ENCODE results near the gene GSTA1. TPM values are rescaled to one million over a fixed set of nuclear protein-coding genes. Genes with fewer than 3 reads are reported as not detected.
"Not testable (repeated sequence)": the region's sequence is repeated elsewhere in the genome, so short reads cannot be mapped to it uniquely, and the experiment has no call there.

GSTA1 gene
- total RNA-seq, 2 experiments from 2014 or later, result not detected

DNA sequence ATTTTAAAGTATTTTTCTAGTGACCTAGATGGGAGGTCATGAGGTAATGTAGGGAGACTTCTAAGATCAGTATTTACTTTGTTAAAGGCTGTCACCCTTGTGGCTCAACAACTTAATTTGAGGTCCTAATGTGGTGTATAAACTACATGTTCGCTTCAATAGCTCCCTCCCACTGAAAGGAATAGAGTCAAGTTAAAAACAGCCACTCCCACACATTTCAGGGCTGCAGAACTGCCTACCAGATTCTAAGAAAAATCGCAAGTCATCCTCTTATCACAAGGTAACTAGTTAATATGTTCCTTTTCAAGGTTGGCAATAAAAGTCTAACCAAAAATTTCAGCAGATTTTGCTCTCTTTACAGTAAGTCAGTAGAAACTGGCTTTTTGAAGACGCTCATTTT lies 15.1 kb downstream of the GSTA1 start:
- DNase-seq, result no peak
- CTCF ChIA-PET, result no interaction called here

DNA sequence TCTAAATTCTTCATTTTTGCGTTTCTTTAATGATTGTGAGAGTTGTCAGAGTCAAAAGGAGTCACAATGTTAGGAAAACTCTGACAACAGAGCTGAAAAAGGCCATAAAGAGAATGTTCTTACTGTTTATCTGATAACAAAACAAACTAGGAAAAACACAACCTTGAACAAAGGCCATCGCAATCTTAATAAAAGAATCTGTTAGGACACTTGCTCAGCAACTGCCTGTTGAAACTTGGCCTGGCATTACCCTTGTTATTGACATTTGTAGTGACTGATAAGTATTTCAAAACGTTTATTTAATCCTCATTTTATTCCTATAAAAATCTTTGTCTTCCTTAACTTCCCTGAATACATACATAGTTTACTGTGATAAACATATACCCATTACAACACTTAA lies 15.7 kb downstream of the GSTA1 start:
- no peaks in the 10 kb centered on the region for H3K9me3 Mint-ChIP-seq
- H3K4me3 Mint-ChIP-seq, result no peak overlapping the region
- H3K27ac Mint-ChIP-seq, result no peak overlapping the region
- CTCF ChIA-PET, result no interaction called here
- POLR2A ChIA-PET, result interaction anchor here (0.9 kb wide), 1 partner anchor 210 kb away, joined by 3 read pairs; no protein-coding TSS in a partner anchor
- no peaks in the 10 kb centered on the region for H3K4me1 Mint-ChIP-seq
- no peak for DNase-seq
- H3K27me3 Mint-ChIP-seq, result peaks cover 2% of the 10 kb centered on the region
- H3K36me3 Mint-ChIP-seq (ENCODE audit: low read depth), result no peaks in the 10 kb centered on the region

More for the DNA sequence above, 15.1 kb downstream of the GSTA1 start:
- Mint-ChIP-seq H3K4me1 (no peaks in the 10 kb centered on the region), H3K27me3 (peaks cover 4% of the 10 kb centered on the region), H3K36me3 (ENCODE audit: low read depth) (no peaks in the 10 kb centered on the region), H3K9me3 (no peaks in the 10 kb centered on the region), H3K27ac (no peak overlapping the region), H3K4me3 (no peak overlapping the region)
- POLR2A ChIA-PET, result no interaction called here

DNA sequence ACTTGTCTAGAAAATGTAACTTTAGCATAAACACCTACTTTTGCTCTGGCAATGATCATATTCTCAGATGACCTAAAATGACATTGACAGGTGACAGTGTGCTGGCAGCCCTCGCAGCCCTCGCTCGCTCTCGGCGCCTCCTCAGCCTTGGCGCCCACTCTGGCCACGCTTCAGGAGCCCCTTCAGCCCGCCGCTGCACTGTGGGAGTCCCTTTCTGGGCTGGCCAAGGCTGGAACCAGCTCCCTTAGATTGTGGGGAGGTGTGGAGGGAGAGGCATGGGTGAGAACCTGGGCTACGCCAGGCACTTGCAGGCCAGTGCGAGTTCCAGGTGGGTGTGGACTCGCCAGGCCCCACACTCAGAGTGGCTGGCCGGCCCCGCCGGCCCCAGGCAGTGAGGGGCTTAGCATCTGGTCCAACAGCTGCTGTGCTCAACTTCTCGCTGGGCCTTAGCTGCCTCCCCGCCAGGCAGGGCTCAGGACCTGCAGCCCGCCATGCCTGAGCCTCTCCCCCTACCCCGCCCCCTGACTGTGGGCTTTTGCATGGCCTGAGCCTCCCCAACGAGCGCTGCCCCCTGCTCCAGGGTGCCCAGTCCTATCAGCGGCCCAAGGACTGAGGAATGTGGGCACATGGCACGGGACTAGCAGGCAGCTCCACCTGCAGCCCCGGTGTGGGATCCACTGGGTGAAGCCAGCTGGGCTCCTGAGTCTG lies 17.2 kb downstream of the GSTA1 start:
- CTCF ChIA-PET, result no interaction called here
- Mint-ChIP-seq H3K4me3 (no peak overlapping the region), H3K9me3 (no peaks in the 10 kb centered on the region), H3K27ac (no peak overlapping the region), H3K36me3 (ENCODE audit: low read depth) (no peaks in the 10 kb centered on the region), H3K27me3 (peaks cover 2% of the 10 kb centered on the region), H3K4me1 (no peaks in the 10 kb centered on the region)
- POLR2A ChIA-PET, result no interaction called here
- no peak for DNase-seq

DNA sequence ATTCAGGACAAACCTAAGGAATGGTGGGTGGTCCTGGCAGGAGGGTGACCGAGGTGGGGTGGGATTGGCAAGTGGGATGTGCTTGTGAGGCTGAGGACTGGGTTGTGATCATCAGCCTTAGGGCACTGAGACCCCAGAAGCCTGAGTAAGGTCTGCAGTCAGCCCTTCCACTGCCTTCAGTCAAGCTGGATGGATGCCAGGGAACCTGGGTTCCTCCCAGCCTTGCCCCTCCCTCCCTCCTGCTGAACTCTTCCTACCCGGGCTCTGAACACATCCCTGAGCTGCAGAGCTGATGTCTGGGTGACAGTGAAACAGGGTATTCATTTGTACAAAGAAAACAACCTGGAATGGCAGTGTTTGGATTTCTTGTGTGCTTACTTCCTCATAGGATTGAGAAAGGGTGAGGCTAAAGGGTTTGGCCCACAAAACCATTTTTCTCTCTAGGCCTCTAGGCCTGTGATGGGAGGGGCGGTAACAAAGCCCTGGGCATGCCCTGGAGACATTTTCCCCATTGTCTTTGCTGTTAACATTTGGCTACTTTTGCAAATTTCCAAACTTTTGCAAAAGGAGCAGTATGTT lies 20.8 kb downstream of the GSTA1 start:
- DNase-seq; H3K4me1 Mint-ChIP-seq; H3K36me3 Mint-ChIP-seq (ENCODE audit: low read depth); H3K4me3 Mint-ChIP-seq; H3K9me3 Mint-ChIP-seq; H3K27ac Mint-ChIP-seq; CTCF ChIA-PET; POLR2A ChIA-PET: not testable (repeated sequence)
- peaks cover 12% of the 10 kb centered on the region for H3K27me3 Mint-ChIP-seq

DNA sequence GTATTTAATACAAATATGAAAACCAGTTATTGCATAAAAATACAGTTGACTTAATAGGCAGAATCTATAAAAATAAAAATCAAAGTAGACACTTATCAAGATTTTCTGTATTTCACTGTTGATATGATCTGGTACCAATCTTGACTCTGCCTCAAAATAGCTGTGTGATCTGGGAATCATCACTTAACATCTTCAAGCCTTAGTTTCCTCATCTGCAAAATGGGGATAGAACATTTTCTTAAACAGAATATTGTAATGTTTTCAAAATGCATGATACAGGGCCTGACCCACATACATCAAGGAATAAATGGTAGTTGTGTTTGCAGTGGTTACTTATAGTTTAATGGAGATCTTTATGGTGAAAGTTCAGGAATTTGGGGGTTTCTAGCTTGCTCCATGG lies 21.4 kb downstream of the GSTA1 start:
- H3K36me3 Mint-ChIP-seq (ENCODE audit: low read depth); H3K4me3 Mint-ChIP-seq; POLR2A ChIA-PET; H3K4me1 Mint-ChIP-seq; H3K27ac Mint-ChIP-seq; DNase-seq; H3K9me3 Mint-ChIP-seq; CTCF ChIA-PET: not testable (repeated sequence)
- peaks cover 12% of the 10 kb centered on the region for H3K27me3 Mint-ChIP-seq

DNA sequence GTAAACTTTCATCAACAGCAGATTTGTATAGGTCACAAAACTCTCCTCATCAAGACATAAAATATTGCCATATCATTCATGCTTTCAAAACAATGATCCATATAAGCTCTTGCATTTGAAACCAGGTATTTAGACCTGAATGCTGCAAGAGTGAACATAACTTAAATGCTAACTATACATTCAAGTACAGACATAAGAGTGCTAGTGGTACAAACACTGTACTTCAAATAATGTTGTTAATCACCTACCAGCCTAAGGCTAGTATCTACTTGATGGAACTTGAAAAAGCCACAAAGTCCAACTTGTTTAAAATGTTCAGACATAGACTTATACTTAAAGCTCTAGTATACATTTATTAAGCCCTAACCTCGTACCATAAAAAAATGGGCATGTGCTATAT lies 24.4 kb downstream of the GSTA1 start:
- H3K27me3 Mint-ChIP-seq, result peaks cover 15% of the 10 kb centered on the region
- POLR2A ChIA-PET, result no interaction called here
- H3K9me3 Mint-ChIP-seq, result no peaks in the 10 kb centered on the region
- no peak for DNase-seq
- no peaks in the 10 kb centered on the region for H3K4me1 Mint-ChIP-seq
- CTCF ChIA-PET, result no interaction called here
- H3K36me3 Mint-ChIP-seq (ENCODE audit: low read depth), result no peaks in the 10 kb centered on the region
- H3K4me3 Mint-ChIP-seq, result no peak overlapping the region
- no peak overlapping the region for H3K27ac Mint-ChIP-seq

DNA sequence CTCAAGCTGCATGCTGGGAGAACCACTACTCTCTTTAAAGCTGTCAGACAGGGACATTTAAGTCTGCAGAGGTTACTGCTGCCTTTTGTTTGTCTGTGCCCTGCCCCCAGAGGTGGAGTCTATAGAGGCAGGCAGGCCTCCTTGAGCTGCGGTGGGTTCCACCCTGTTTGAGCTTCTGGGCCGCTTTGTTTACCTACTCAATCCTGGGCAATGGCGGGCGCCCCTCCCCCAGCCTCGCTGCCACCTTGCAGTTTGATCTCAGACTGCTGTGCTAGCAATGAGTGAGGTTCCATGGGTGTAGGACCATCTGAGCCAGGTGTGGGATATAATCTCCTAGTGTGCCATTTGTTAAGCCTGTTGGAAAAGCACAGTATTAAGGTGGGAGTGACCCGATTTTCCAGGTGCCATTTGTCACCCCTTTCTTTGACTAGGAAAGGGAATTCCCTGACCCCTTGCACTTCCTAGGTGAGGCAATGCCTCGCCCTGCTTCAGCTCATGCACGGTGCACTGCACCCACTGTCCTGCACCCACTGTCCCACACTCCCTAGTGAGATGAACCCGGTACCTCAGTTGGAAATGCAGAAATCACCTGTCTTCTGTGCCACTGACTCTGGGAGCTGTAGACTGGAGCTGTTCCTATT lies 26.8 kb downstream of the GSTA1 start:
- H3K4me3 Mint-ChIP-seq; POLR2A ChIA-PET; H3K36me3 Mint-ChIP-seq (ENCODE audit: low read depth); DNase-seq; H3K9me3 Mint-ChIP-seq; CTCF ChIA-PET; H3K27ac Mint-ChIP-seq; H3K4me1 Mint-ChIP-seq: not testable (repeated sequence)
- peaks cover 13% of the 10 kb centered on the region for H3K27me3 Mint-ChIP-seq

DNA sequence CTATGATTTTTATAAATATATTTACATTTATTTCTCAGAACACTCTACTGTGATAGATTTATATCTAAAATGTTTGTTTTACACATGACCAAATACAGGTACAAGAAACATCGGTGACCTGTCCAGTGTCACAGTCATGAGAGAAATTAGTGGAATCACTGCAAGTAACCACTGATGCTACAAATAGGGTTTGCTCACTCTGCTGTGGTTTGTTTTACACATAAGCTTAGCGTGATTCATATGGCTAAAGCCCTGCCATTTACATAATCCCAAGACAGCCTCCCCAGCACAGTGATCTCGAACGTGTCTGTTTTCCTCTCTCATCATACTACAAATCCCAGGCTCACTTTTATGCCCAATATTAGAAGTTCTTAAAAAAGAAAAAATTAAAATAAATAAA lies 34.2 kb downstream of the GSTA1 start:
- H3K4me1 Mint-ChIP-seq; DNase-seq; H3K27me3 Mint-ChIP-seq; H3K27ac Mint-ChIP-seq; H3K4me3 Mint-ChIP-seq; POLR2A ChIA-PET; H3K36me3 Mint-ChIP-seq (ENCODE audit: low read depth); H3K9me3 Mint-ChIP-seq: not testable (repeated sequence)
- CTCF ChIA-PET, result interaction anchor here (0.9 kb wide), 1 partner anchor 41 kb away, joined by 3 read pairs; no protein-coding TSS in a partner anchor

DNA sequence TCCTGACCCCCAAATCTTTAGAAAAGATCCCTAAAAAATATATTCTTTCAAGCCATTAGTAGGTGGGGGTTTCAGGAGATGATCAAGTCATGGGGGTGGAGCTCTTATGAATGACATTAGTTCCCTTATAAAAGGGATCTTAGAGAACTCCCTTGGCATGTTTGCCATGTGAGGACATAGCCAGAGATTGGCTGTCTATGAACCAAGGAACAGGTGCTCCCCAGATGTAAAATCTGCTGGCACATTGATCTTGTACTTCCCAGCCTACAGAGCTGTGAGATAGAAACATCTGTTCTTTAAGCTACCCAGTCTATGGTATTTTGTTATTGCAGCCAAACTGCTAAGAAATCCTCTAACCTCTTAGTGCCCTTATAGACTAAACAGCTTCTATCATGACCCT lies 36.0 kb downstream of the GSTA1 start:
- POLR2A ChIA-PET, CTCF ChIA-PET: not testable (repeated sequence)

DNA sequence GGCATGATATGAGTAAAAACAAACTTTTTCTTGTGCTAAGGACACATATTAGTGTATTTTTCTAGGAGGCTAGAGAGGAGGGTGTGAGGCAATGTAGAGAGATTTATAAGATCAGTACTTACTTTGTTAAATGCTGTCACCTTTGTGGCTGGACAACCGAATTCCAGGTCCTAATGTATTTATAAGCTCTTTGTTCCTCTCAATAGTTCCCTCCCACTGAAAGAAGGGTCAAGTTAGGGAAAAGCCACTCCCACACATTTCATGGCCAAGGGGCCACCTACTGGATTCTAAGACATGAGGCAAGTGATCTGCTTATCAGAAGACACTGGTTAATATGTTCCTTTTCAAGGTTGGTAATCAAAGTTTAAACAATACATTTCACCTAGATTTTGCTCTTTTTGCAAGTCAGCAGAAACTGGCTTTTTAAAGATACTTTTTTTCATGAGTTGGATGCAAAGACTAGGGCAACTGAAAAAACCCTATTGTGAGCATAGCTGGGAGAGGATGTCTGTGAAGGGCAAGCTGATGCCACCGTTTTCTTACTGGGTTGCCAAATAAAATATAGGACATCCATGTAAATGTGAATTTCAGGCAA lies 40.2 kb downstream of the GSTA1 start, which contains the start of gene GSTA2:
Gene GSTA2, minus strand, starts transcription at position 154 of the 595 bp plus-strand sequence. CDS start 5,528 bp downstream, outside the sequence.
- POLR2A ChIA-PET; CTCF ChIA-PET; H3K4me1 Mint-ChIP-seq; H3K4me3 Mint-ChIP-seq; H3K27ac Mint-ChIP-seq; H3K9me3 Mint-ChIP-seq; DNase-seq; H3K36me3 Mint-ChIP-seq (ENCODE audit: low read depth): not testable (repeated sequence)
- H3K27me3 Mint-ChIP-seq, result peaks cover 11% of the 10 kb centered on the region

More for the DNA sequence above, 36.0 kb downstream of the GSTA1 start:
- not testable (repeated sequence) for H3K27me3 Mint-ChIP-seq; H3K4me3 Mint-ChIP-seq; H3K36me3 Mint-ChIP-seq (ENCODE audit: low read depth); H3K4me1 Mint-ChIP-seq; H3K27ac Mint-ChIP-seq; DNase-seq; H3K9me3 Mint-ChIP-seq

DNA sequence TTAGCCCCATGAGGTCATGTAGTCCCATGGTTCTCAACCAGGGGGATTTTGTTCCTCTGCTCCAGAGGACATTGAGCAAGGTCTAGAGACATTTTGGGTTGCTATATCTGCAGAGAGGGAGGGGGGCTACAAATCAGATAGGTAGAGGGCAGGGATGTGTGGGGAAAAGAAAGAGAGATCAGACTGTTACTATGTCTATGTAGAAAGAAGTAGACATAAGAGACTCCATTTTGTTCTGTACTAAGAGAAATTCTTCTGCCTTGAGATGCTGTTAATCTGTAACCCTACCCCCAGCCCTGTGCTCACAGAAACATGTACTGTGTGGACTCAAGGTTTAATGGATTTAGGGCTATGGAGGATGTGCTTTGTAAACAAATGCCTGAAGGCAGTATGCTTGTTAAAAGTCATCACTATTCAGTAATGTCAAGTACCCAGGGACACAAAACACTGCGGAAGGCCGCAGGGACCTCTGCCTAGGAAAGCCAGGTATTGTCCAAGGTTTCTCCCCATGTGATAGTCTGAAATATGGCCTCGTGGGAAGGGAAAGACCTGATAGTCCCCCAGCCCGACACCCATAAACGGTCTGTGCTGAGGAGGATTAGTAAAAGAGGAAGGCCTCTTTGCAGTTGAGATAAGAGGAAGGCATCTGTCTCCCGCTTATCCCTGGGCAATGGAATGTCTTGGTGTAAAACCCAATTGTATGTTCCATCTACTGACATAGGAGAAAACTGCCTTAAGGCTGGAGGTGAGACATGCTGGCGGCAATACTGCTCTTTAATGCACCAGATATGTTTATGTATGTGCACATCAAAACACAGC lies 41.7 kb downstream of the GSTA1 start:
- not testable (repeated sequence) for H3K27ac Mint-ChIP-seq

DNA sequence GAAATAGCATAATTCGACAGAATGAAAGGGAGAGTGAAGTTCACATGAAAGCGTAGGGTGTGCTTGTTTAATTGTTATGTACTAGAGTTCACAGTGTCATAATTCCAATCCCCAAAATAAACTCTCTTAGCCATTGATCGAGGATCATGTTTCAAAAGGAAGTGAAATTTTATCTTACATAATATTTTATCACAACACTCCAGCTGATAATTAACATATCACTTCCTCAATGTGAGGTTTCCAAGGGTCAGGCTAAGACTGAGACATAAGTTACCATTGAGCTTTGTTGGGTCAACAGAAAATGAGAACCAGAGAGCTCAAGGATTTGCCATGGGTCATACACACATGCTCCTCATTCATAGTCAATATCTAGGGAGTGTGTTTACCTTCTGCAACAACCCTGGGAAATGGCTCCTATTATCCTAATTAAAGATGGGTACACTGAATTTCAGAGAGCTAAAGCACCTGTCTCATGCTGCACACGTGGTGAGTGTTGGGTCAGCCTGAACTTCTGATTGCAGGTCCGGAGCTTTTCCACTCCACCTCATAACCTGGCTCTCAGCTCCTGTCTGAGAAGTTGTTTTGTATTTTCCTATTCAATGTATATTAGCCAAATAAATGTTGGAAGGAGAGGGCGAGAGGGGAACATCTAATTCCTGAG lies 43.4 kb downstream of the GSTA1 start:
- Mint-ChIP-seq H3K27ac (no peak overlapping the region), H3K4me1 (no peaks in the 10 kb centered on the region), H3K36me3 (ENCODE audit: low read depth) (no peaks in the 10 kb centered on the region), H3K4me3 (no peak overlapping the region), H3K9me3 (no peaks in the 10 kb centered on the region), H3K27me3 (peaks cover 13% of the 10 kb centered on the region)
- ChIA-PET POLR2A (no interaction called here), CTCF (no interaction called here)
- no peak for DNase-seq

More for the DNA sequence above, 41.7 kb downstream of the GSTA1 start:
- H3K9me3 Mint-ChIP-seq; POLR2A ChIA-PET; H3K4me3 Mint-ChIP-seq; CTCF ChIA-PET; H3K4me1 Mint-ChIP-seq; H3K36me3 Mint-ChIP-seq (ENCODE audit: low read depth); DNase-seq: not testable (repeated sequence)
- H3K27me3 Mint-ChIP-seq, result peaks cover 11% of the 10 kb centered on the region

All from activated CD4-positive, alpha-beta memory T cell treated with anti-CD3 and anti-CD28 coated beads, Interleukin-2, amount 10 ng/mL, durations not matched to agents 7 days and 5 days (primary cell).